HL-60 (cell line): ENCODE measurements around the gene IL1R1.
A peak's percentile ranks its signal among the peaks of the same experiment; 100 is the strongest.

ENCODE experiments used
- DNase-seq, 2 experiments: peaks; one replicate each; pipeline ENCODE4 v3.0.0-alpha.2; 2010 to 2020; ENCODE audit warnings: low read depth in 1 of 2, low spot score in 1 of 2
- H3K27ac ChIP-seq: fragments of 250-450 bp; sonication (Bioruptor Pico); replicated peaks from 2 replicates; pipeline ENCODE4 v1.5.1; 2020; ENCODE audit warnings: mild to moderate bottlenecking, moderate library complexity
- H3K27me3 ChIP-seq: fragments of 250-450 bp; sonication (Bioruptor Pico); 2 replicates; pipeline ENCODE4 v1.5.1; 2021; ENCODE audit warnings: mild to moderate bottlenecking, moderate library complexity; ENCODE audit not compliant: insufficient read depth, poor library complexity, severe bottlenecking
- H3K4me3 ChIP-seq: replicated peaks from 2 replicates; pipeline ENCODE4 v1.5.1; 2011; ENCODE audit warnings: mild to moderate bottlenecking, control low read depth, low read length; ENCODE audit not compliant: insufficient read depth
- CTCF ChIP-seq: IDR thresholded peaks from one replicate; pipeline ENCODE4 v1.5.1; 2011; ENCODE audit warnings: low read length, control low read depth, inconsistent platforms; ENCODE audit not compliant: insufficient read depth
- GABPA ChIP-seq: IDR thresholded peaks from 2 replicates; pipeline ENCODE4 v1.6.1; 2012; ENCODE audit warnings: low read depth
- POLR2AphosphoS5 ChIP-seq: IDR thresholded peaks from 2 replicates; pipeline ENCODE4 v1.6.1; 2012; ENCODE audit warnings: low read depth
- REST ChIP-seq: IDR thresholded peaks from 2 replicates; pipeline ENCODE4 v1.6.1; 2012; ENCODE audit warnings: low read depth; ENCODE audit not compliant: insufficient replicate concordance
- SPI1 ChIP-seq: IDR thresholded peaks from 2 replicates; pipeline ENCODE4 v1.6.1; 2012; ENCODE audit warnings: low read depth, mild to moderate bottlenecking, borderline replicate concordance

IL1R1 gene

GRCh38 chr2:102103284-102103683 lies 39.3 kb upstream of the IL1R1 start:
- no peak overlapping the region for H3K4me3 ChIP-seq
- no peak for DNase-seq
- no peak overlapping the region for H3K27ac ChIP-seq
- TF ChIP-seq CTCF (no peak), GABPA (no peak), POLR2AphosphoS5 (no peak), REST (no peak), SPI1 (no peak)
- no peaks in the 10 kb centered on the region for H3K27me3 ChIP-seq

- no peaks in the 10 kb centered on the region for H3K27me3 ChIP-seq
- H3K4me3 ChIP-seq, result no peak overlapping the region
- no peak for TF ChIP-seq REST
- TF ChIP-seq POLR2AphosphoS5, result no peak
- no peak for TF ChIP-seq SPI1
- no peak for TF ChIP-seq CTCF
- TF ChIP-seq GABPA, result no peak
- no peak overlapping the region for H3K27ac ChIP-seq
- peak; percentile 27 to 63 for DNase-seq
Observed at GRCh38 chr2:102103992-102104871, 38.3 kb upstream of the IL1R1 start.

GRCh38 chr2:102106133-102106556 lies 36.4 kb upstream of the IL1R1 start:
- DNase-seq, result no peak

More at GRCh38 chr2:102106133-102106556, 36.4 kb upstream of the IL1R1 start:
- Histone ChIP-seq H3K4me3 (no peak overlapping the region), H3K27ac (no peak overlapping the region), H3K27me3 (no peaks in the 10 kb centered on the region)
- TF ChIP-seq REST (no peak), CTCF (no peak), GABPA (no peak), SPI1 (no peak), POLR2AphosphoS5 (no peak)
